SH-SY5Y (cell line): Measurements from ENCODE around the gene MSRB3.

Source experiments
- GATA2 ChIP-seq: IDR thresholded peaks from 2 replicates; pipeline ENCODE4 v1.6.1; 2011; ENCODE audit warnings: mild to moderate bottlenecking, low read depth, low read length
- GATA3 ChIP-seq: IDR thresholded peaks from 2 replicates; pipeline ENCODE4 v1.6.1; 2011; ENCODE audit warnings: low read depth, mild to moderate bottlenecking, low read length, moderate library complexity

DNA sequence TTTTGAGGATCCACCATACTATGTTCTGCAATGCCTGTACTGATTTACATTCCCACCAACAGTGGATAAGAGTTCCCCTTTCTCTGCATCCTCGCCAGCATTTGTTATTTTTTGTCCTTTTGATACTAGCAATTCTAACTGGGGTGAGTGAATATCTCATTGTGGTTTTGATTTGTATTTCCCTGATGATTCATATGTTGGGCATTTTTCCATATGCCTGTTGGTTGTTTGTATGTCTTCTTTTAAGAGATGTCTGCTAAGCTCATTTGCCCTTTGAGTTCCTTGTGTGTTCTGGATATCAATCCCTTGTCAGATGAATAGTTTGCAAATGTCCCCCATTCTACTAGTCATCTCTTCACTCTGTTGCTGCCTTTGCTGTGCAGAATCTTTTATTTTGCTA, 49.0 kb upstream of the MSRB3 start:
- TF ChIP-seq GATA2 (no peak), GATA3 (no peak)
